GM21390 (cell line): ENCODE data around the gene STPG1.

Experiments
- ATAC-seq: cut with Tn5 transposase; IDR thresholded peaks from one replicate; pipeline ENCODE4 v1.9.1; 2021; ENCODE audit not compliant: unreplicated experiment

STPG1 gene

GRCh38 chr1:24426744-24427544, 13.4 kb upstream of the STPG1 start:
- no peak for ATAC-seq

- no peak for ATAC-seq
Measured at GRCh38 chr1:24425922-24426321, 12.3 kb upstream of the STPG1 start.

- no peak for ATAC-seq
Measured at GRCh38 chr1:24425441-24425840, 11.9 kb upstream of the STPG1 start.

GRCh38 chr1:24424990-24425389, 11.4 kb upstream of the STPG1 start:
- no peak for ATAC-seq

- ATAC-seq: no peak
Measured at GRCh38 chr1:24424207-24424606, 10.6 kb upstream of the STPG1 start.

- no peak for ATAC-seq
Measured at GRCh38 chr1:24421502-24421901, 7.9 kb upstream of the STPG1 start.

GRCh38 chr1:24420547-24420946, 7.0 kb upstream of the STPG1 start:
- no peak for ATAC-seq

GRCh38 chr1:24418898-24419628, 5.5 kb upstream of the STPG1 start:
- ATAC-seq: no peak

- ATAC-seq: no peak
Measured at GRCh38 chr1:24417681-24418080, 4.1 kb upstream of the STPG1 start.

- ATAC-seq: no peak
Measured at GRCh38 chr1:24416666-24417391, 3.2 kb upstream of the STPG1 start.

GRCh38 chr1:24415910-24416665, 2.5 kb upstream of the STPG1 start:
- peak; percentile 2 for ATAC-seq

- ATAC-seq: peak; percentile 95
Measured at GRCh38 chr1:24415334-24415909, 1.8 kb upstream of the STPG1 start, which contains the start of gene NIPAL3. NIPAL3 (plus strand) TSS chr1:24415802; CDS start chr1:24419548, 3,746 bp downstream.

GRCh38 chr1:24414775-24415333, 1.3 kb upstream of the STPG1 start:
- ATAC-seq: no peak

- no peak for ATAC-seq
Measured at GRCh38 chr1:24412408-24412807, 1.2 kb downstream of the STPG1 start.

- no peak for ATAC-seq
Measured at GRCh38 chr1:24411963-24412362, 1.6 kb downstream of the STPG1 start.

- no peak for ATAC-seq
Measured at GRCh38 chr1:24410750-24411149, 2.8 kb downstream of the STPG1 start.

GRCh38 chr1:24409535-24409934, 4.0 kb downstream of the STPG1 start:
- ATAC-seq: no peak

GRCh38 chr1:24406788-24407187, 6.8 kb downstream of the STPG1 start:
- ATAC-seq: no peak

GRCh38 chr1:24403806-24404205, 9.8 kb downstream of the STPG1 start:
- no peak for ATAC-seq

GRCh38 chr1:24400065-24400464, 13.5 kb downstream of the STPG1 start:
- no peak for ATAC-seq
